ENCODE data around the gene BANF2. TPM values are rescaled to one million over a fixed set of nuclear protein-coding genes. Genes with fewer than 3 reads are reported as not detected.

The BANF2 gene
- total RNA-seq, 1 donor from 2014 or later: not detected

DNA sequence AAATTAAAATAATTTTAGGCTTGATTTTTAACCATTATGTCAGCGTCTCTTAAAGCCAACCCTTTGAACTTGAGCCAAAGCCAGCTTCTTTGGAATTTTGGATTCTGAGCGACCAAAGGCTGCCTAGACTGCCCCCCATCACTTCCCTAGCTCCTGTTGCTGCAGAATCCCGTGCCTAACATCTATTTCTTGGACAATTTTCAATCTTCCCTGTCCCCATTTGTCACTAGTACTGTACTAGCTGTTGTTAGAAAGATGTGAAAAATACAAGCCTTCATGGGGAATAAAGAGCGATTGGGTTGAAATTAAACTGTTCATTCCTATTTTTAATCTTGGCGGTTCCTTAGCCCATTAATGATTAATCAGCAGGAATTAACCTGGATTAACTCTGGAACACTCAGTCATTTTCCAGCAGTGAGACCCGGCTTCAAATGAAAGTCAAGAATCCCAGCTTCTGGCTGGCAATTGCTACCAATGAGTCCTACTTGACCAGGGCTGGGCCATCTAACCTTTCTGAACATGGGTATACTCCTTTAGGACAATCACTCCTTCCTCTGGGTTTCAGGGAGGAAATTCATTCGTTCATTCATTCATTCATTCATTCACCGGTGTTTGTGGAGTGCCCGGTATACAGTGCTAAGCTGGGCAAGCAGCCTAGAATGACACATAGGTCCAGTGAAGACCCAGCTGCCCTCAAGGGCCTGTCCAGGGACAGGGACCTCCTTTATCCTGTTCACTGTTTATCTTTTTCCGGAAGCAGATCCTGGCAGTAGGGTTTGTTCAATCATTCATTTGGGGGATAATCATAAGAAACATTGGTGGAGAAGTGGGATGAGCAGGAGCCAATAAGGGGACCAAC lies 16.3 kb upstream of the BANF2 start:
- peaks cover 12% of the 10 kb centered on the region for H3K9me3 Mint-ChIP-seq (ENCODE audit: low read depth)
- no peak overlapping the region for H3K27ac Mint-ChIP-seq (ENCODE audit: unreplicated experiment)
- no peak for TF ChIP-seq CTCF (IDR thresholded peaks at IDR 0.05)
- peaks cover 27% of the 10 kb centered on the region for H3K4me1 Mint-ChIP-seq (ENCODE audit: low read depth)
- H3K27me3 Mint-ChIP-seq (ENCODE audit: low read depth): peaks cover 16% of the 10 kb centered on the region
- DNase-seq (ENCODE audit: low spot score): no peak
- H3K36me3 Mint-ChIP-seq (ENCODE audit: low read depth): peaks cover 18% of the 10 kb centered on the region
- peak overlapping the region; percentile 70 for H3K4me3 Mint-ChIP-seq (ENCODE audit: unreplicated experiment)

GRCh38 chr20:17684077-17684888 lies 15.5 kb upstream of the BANF2 start:
- Mint-ChIP-seq H3K9me3 (ENCODE audit: low read depth) (peaks cover 12% of the 10 kb centered on the region), H3K36me3 (ENCODE audit: low read depth) (peaks cover 15% of the 10 kb centered on the region), H3K27me3 (ENCODE audit: low read depth) (peaks cover 16% of the 10 kb centered on the region), H3K4me3 (ENCODE audit: unreplicated experiment) (no peak overlapping the region), H3K4me1 (ENCODE audit: low read depth) (peaks cover 19% of the 10 kb centered on the region), H3K27ac (ENCODE audit: unreplicated experiment) (no peak overlapping the region)
- DNase-seq (ENCODE audit: low spot score): no peak
- no peak for TF ChIP-seq CTCF (IDR thresholded peaks at IDR 0.05)

DNA sequence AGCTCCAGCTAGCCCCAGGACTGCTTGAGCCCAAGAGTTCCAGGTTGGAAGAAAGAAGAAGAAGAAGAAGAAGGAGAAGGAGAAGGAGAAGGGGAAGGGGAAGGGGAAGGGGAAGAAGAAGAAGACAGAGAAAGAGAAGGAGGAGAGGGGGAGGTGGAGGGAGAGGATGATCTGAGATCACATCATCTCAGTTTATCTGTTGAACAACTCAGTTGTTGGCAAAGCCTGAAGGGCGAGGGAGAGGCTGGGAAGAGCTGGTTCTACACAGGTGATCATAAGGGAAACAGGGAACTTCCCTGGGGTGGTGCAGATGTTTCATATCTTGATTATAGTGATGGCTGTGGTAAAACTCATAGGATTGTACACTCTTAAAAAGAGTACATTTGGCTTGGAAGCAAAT lies 14.6 kb upstream of the BANF2 start:
- peaks cover 17% of the 10 kb centered on the region for H3K9me3 Mint-ChIP-seq (ENCODE audit: low read depth)
- H3K27me3 Mint-ChIP-seq (ENCODE audit: low read depth): peaks cover 16% of the 10 kb centered on the region
- H3K36me3 Mint-ChIP-seq (ENCODE audit: low read depth): peaks cover 9% of the 10 kb centered on the region
- H3K27ac Mint-ChIP-seq (ENCODE audit: unreplicated experiment): no peak overlapping the region
- TF ChIP-seq CTCF (IDR thresholded peaks at IDR 0.05): no peak
- H3K4me3 Mint-ChIP-seq (ENCODE audit: unreplicated experiment): no peak overlapping the region
- no peak for DNase-seq (ENCODE audit: low spot score)
- H3K4me1 Mint-ChIP-seq (ENCODE audit: low read depth): peaks cover 10% of the 10 kb centered on the region

DNA sequence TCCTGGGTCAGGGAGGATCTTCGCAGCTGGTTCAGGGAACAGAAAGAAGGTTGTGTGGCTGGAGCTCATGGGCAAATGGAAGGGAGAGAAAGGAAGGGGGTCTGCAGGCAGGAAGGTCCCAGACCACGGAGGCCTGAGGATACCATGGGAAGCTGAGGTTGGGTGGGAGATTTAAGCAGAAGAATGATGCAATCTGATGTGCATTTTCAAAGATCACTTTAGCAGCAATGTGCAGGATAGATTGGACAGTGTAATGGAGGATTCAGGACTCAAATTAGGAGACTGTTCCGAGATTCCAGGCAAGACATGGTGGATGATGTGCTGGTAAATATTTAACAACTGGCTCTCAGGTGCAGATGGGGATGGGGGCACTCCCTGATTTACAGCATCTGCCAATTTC lies 12.0 kb upstream of the BANF2 start:
- H3K27ac Mint-ChIP-seq (ENCODE audit: unreplicated experiment): no peak overlapping the region
- peaks cover 4% of the 10 kb centered on the region for H3K4me1 Mint-ChIP-seq (ENCODE audit: low read depth)
- no peak for TF ChIP-seq CTCF (IDR thresholded peaks at IDR 0.05)
- no peak overlapping the region for H3K4me3 Mint-ChIP-seq (ENCODE audit: unreplicated experiment)
- H3K27me3 Mint-ChIP-seq (ENCODE audit: low read depth): peaks cover 16% of the 10 kb centered on the region
- peaks cover 28% of the 10 kb centered on the region for H3K9me3 Mint-ChIP-seq (ENCODE audit: low read depth)
- no peak for DNase-seq (ENCODE audit: low spot score)
- H3K36me3 Mint-ChIP-seq (ENCODE audit: low read depth): peaks cover 9% of the 10 kb centered on the region

- H3K4me3 Mint-ChIP-seq (ENCODE audit: unreplicated experiment): no peak overlapping the region
- peaks cover 9% of the 10 kb centered on the region for H3K36me3 Mint-ChIP-seq (ENCODE audit: low read depth)
- no peak overlapping the region for H3K27ac Mint-ChIP-seq (ENCODE audit: unreplicated experiment)
- no peaks in the 10 kb centered on the region for H3K4me1 Mint-ChIP-seq (ENCODE audit: low read depth)
- peaks cover 28% of the 10 kb centered on the region for H3K9me3 Mint-ChIP-seq (ENCODE audit: low read depth)
- peaks cover 14% of the 10 kb centered on the region for H3K27me3 Mint-ChIP-seq (ENCODE audit: low read depth)
- DNase-seq (ENCODE audit: low spot score): no peak
- TF ChIP-seq CTCF (IDR thresholded peaks at IDR 0.05): no peak
Measured at GRCh38 chr20:17688965-17689364, 10.8 kb upstream of the BANF2 start.
